ELF-1 (cell line): Measurements from ENCODE around the gene TMPRSS15.
"Not testable (repeated sequence)": the region's sequence is repeated elsewhere in the genome, so short reads cannot be mapped to it uniquely, and the experiment has no call there.

Experiments used
- DNase-seq: peaks from one replicate; pipeline ENCODE4 v3.0.0-alpha.2; 2016; ENCODE audit warnings: low read depth, low spot score

The TMPRSS15 gene

GRCh38 chr21:18403735-18404450 is at the start of gene TMPRSS15:
TMPRSS15 (minus strand) TSS chr21:18403785; CDS start chr21:18403622, 163 bp downstream.
- DNase-seq, result no peak

- no peak for DNase-seq
Measured at GRCh38 chr21:18451670-18452069, 48.1 kb upstream of the TMPRSS15 start.

DNA sequence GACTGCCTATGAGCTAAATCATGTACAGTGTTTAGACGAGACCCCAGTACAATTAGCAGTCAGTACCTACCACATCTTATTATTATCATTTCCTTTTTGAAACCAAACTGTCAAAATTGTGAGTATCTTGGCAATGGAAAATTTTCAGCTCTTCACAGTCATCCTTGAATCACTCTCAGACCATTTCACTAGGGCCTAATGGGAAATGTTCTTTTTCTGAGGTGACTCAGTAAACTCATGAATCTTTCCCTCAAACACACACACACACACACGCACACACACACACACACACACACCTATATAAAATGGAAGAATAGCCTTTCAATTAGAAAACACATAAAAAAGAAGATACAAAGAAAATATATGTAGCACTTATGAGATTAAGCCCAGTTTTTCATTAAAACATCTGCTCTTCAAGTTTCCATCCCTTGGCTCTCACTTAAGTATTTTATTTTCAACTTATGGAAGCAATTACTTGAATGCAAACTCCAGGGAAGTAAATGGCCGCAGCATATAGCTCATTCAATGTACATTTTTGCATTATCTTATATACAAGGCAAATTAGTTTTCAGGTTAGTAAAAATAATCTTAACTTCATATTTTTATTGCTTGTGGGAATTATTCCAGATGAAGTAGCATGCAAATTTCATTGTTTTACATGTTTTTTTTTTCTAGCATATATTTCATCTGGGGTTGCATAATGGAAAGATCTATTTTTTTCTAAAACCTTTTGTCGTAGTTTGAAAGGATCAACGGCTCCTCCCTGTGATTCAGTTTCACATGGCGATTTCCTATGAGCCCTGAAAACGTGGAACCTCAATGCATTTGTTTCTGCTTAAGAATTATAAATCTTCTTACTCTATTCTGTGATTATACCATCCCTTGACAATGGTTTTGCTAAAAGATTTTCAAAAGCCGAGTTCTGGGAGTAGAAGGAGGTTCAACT is 46.3 kb upstream of the TMPRSS15 start:
- no peak for DNase-seq

DNA sequence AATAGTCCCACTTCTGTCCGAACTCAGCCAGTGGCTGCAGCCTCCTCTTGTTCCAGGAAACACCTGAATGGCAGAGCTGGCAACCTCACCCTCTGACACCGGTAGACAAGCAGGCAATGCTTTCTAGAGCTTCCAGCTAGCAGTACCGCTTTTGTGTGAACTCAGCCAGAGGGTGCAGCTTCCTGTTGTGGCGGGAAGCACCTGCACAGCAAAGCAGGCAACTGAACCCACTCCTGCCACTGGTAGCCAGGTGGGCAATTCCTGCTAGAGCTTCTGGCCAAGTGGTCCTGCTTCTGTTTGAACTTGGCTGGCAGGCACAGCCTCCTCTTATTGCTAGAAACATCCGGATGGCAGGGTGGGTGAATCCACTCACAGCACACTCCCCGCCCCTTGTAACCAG is 40.1 kb upstream of the TMPRSS15 start:
- DNase-seq, result no peak

DNA sequence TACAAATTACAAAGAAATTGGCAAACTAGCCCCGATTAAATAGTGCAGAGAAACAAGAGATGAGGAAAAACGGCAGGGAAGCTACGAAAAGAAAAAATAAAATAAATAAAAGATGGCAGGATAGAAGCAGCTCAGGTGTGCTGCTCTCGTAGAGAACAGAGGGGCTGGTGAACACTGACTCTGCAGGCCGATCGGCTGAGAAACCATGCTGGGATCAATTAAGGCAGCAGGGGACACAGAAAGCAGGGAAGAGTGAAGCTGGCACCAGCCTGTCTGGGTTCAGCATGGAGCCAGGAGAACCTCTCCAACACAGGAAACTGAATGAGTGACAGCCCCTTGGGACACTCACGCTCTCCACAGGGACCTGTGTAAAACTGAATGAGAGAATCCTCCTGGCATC is 39.5 kb upstream of the TMPRSS15 start:
- peak; percentile 3 for DNase-seq

- no peak for DNase-seq
Measured at GRCh38 chr21:18430341-18430740, 26.8 kb upstream of the TMPRSS15 start.

DNA sequence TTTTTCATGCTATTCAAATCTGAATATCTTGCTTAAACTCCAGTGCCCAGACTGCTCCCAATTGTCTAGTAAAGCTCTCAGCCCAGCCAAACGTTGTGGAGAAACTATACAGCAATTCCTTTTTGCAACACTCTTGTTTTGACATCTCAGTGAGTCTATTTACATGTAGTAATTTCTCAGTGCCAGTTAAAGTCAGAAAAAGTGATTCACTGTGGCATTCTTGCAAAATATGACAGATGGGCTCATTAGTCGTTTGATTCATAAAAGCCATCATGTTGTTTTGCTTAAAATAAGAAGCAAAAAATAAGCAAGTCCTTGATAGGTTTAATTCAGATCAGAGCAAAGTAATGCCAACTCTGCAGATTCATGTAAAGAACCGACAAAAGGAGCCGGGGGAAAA is 20.7 kb upstream of the TMPRSS15 start:
- no peak for DNase-seq

DNA sequence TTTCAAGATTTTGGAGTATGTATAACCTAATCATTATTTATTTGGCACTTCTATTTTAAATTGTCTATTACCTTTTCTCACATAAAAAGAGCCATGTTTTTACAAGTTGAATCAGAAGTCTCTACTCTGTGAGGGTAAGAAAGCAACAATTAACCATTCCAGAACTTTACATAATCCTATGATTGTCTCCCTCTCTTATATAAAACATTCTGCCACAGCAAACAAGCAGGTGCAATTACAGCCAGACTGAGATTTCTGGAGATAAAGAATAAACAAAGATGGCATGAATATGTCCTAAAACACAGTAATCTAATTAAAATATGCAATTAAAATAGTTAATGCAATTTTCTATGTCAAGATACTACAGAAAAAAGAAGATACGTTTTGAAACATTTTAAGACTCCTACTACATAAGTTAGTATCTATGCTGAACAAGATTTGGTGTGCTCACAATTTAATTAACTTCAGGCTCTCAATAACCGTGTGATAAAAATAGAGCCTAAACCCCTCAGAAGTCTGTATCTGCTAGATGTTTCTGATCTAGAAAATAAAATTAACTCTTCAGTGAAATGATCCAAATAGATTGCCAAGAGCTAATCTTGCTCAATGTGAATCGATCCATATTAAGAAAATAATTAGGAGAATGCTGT is 13.7 kb upstream of the TMPRSS15 start:
- DNase-seq, result no peak

DNA sequence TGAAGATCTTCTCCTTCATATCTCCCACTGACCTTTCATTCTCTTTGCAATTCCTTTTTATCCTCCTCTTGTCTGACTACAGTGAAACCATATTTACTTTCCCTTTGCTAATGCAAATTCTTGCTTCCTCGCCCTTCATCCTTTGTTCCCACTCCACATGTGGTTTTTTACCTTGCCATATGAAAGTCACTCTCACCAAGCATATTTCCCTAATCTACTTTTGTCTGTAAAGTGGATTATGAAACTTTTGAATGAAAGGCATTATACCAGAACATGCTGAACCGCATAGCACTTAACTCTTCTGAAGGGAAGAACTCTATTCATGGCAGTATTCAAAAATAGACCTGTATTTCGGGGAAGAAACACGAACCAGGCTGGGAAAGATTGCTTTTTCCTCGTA is 8.0 kb upstream of the TMPRSS15 start:
- no peak for DNase-seq

DNA sequence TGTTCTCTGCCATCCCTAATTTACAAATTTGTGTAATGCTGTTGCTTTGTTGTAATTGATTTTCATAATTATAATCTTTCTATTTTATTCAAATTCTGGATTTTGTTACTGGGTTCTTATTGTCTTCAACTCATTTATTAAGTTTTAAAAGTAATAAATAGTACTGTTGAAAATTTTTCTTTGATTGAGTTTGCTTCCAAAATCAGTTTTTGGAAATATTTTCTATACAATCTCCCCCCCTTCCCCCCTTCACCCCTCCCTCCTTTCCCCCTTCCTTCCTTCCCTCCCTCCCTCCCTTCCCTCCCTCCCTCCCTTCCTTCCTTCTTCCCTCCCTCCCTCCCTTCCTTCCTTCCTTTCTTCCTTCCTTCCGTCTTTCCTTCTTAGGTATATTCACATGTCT is 6.0 kb upstream of the TMPRSS15 start:
- DNase-seq, result no peak

DNA sequence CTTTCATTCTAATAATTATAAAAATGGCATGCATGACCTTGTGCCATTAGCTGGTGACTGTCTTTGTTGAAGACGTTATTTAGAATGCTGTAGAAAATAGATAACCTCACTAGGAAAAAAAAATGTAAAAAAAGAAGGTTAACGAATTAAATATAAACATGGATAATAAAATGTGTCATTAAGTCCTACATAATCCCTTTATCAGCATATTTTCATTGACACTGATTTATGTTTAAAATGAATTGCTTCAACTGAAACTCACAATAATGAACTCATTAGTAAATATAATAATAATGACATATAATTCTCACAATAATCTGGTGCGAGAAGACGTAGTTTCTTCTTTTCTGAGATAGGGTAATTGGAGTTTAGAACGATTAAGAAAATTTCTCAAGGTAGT is 4.7 kb downstream of the TMPRSS15 start:
- DNase-seq, result no peak

DNA sequence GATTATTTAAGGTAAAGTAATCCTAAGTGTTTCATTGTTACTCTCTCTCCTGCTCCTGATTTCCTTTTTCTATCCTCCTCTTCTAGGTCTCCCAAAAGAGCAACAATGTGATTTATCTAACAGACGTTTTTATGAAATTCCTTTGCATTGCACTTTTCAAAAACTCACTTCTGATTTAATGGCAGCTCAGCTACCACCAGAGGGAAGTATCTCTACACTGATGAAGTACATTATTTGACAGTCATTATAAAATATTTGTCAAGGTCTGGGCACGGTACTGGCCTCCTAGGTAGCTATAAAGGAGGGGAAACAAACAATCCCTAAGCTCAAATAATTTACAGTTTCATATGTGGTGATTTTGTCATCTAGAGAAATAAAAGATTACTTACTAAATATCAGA is 15.6 kb downstream of the TMPRSS15 start:
- DNase-seq, result no peak

DNA sequence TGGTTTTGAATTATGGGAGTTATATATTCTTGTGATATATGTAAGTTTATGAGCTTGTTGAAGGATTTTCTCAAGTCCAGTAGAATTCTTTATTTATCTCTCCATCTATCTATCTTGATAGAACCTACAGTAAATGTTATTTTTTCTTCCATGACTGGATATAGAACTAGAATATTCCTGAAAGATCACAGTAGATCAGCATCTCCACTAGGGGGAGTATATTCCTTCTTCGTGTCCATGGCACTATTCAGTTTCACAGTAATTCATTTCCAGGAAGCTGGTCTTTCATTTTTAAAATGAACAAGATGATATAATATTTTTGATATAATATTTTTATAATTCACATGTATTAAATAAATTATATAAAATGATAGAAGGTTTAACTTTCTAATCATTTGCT is 18.8 kb downstream of the TMPRSS15 start:
- DNase-seq, result no peak

GRCh38 chr21:18382934-18383619 is 20.5 kb downstream of the TMPRSS15 start:
- not testable (repeated sequence) for DNase-seq

DNA sequence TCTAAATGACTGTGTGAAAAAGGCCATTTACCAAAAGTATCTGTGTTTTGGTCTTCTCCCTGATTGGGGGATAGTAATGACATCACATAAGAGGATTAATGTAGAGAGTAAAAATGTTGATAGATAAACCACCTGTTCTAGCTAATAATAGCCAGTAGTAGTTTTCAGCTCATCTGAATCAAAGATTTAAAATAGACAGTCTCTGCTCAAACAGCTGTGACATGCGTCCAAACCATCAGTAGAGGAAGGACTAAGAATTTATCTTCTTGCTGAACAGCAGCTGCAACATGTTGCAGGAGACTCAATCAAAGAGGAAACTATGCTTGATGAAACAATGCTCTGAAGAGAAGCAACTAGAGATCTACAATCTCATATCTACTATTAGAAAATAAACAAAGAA is 21.4 kb downstream of the TMPRSS15 start:
- no peak for DNase-seq

DNA sequence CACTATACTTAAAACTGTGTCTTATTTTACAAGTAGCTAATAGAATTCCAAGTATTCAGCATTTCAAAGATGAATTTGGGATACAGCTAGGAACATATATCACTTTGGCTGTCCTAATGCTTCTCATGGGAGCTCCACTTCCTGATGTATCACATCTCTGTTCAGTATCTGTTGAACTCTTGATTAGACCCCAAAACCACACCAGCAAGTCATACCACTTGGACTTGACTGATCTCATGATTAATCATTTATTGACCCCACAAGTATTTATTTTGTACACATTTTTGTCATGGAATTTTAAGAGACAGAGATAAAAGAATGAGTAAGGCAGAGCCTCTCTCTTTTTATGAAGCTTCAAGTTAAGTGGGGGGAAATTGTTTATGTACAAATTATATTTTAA is 30.0 kb downstream of the TMPRSS15 start:
- DNase-seq, result no peak

- DNase-seq, result no peak
Measured at GRCh38 chr21:18370301-18370700, 33.3 kb downstream of the TMPRSS15 start.

DNA sequence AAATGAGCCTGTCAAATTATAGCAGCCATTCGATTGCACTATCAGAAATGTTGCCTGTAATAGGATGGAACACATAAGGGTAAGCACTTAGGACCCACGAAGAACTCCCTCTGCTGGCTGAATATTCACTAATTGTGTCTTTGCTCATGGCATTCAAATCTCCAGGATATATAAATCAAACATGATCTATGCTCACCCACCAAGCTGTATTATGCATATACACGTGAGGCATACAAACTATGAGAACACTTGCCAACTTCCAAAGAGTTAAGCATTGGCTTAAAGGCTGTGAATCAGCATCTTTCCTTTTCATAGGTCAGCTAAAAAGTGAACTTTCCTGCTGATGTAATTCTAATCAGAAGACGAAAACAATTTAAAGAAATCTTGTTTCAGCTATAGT is 34.5 kb downstream of the TMPRSS15 start:
- no peak for DNase-seq

DNA sequence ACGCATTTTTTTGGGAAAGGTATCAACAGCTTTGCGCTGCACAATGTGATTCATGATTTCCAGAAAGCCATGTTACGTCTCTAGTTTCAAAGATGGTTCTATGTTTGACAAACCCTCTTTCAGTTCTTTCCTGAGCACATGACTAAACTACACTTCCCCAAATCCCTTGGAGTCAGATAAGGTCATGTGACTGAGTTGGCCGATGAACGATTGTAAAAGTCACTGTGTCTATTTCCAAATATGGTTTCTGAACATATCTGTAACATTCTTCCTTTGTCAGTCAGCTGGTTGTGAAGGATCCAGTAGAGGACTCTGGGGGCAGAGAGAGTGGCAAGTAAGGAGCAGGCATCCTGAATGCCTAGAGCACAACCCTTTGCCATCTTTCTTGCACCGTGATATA is 35.4 kb downstream of the TMPRSS15 start:
- DNase-seq, result no peak

DNA sequence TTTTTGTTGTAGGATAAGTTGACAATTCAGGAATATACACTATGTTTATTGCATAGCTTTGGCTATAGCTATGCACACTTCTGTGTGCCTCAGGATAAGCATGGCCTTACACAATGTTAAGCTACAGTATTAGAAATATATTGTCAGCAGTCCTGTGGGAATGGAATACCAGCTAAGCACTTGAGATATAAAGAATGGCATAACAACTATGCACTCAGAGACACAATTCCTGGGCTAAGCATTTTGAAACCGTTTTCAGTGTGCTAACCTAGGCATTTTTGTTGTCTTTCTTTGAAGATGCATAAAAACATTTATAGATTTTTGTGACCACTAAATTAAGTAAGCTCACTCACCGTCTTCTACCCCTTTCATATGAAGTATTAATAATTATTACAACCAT is 46.8 kb downstream of the TMPRSS15 start:
- DNase-seq, result no peak

DNA sequence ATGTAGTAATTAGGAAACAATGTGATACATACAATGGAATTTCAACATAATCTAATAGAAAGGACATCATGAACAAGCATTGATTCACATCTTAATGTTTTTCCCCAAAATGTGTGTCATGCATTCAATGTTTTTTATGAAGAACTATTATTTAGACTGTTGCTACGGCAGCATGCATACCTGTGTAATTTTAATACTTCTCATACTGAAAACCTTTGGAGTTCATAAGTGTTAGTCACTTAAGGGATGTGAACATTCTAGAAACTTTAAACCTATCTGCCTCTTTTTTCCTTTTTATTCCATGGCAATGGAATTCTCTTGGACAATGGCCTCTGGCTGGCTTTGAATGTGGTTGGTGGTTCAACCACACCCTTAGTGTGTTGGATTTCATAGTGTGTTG is 48.6 kb downstream of the TMPRSS15 start:
- no peak for DNase-seq

DNA sequence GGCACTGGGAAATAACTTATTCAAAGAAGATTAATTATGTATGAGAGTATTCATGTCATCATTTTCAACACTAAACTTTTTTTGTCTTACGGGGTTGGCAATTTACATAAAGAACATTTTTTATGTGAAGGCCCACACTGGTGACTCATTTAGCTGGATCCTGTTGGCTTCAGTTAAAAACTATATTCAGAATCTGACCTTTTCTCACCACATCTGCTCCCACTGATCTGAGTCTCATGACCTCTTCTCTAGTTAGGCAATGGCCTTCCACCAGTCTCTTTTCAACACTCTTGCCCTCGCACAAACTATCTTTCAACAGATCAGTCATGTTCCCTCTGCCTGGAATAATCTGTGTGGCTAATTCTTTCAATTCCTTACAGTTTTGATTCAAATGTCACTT is 53.4 kb downstream of the TMPRSS15 start:
- DNase-seq, result no peak
